ENCODE results near the gene ZNF540.
A peak's percentile ranks its signal among the peaks of the same experiment; 100 is the strongest.

Gene ZNF540

DNA sequence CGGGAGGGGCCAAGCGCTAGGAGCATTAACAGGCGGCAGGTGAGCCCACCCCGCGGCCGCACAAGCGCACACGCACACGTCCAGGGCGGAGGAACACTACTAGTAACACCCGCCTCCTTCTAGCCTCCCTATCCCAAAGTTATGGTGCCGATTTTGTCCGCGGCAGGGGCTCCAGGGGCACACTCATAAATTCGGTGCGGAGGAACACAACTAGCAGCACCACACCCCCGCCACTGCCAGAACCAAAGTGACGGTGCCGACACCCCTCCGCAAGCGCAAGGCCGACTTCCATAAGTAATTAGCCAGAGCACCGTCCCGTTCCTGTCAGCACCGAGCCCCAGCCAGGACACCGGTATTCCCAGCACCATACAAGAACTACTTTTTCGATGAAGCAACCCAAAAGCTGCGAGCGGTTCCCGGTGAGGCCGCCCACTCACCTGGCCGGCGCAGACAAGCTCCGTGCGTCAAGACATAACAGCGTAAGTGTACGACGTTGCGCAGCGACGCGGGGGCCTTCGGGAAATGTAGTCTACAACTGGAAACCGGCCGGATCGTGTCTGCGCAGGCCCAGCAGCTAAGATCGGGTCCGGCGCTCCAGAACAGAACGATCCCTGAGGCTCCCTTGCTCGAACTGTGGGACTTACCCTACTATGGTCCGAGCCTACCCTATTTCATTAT is at the start of gene ZNF540, which contains the start of gene ZNF571:
TSS of gene ZNF540 (plus strand) at position 573 of the 678 bp plus-strand sequence. CDS start 3,572 bp downstream, outside the sequence.
TSS of gene ZNF571 (minus strand) at position 489 of the 678 bp plus-strand sequence. CDS start 8,116 bp downstream, outside the sequence.
- H3K4me3 Mint-ChIP-seq: peak within 1 kb of the TSS; percentile 90
- ATAC-seq: peak; percentile 99
- H3K9me3 Mint-ChIP-seq: peaks cover 10% of the 10 kb centered on the region
- H3K27me3 Mint-ChIP-seq: no peaks in the 10 kb centered on the region
- H3K4me1 Mint-ChIP-seq: peaks cover 17% of the 10 kb centered on the region
- peaks cover 33% of the 10 kb centered on the region for H3K36me3 Mint-ChIP-seq
- H3K27ac Mint-ChIP-seq: peak within 1 kb of the TSS; percentile 94

DNA sequence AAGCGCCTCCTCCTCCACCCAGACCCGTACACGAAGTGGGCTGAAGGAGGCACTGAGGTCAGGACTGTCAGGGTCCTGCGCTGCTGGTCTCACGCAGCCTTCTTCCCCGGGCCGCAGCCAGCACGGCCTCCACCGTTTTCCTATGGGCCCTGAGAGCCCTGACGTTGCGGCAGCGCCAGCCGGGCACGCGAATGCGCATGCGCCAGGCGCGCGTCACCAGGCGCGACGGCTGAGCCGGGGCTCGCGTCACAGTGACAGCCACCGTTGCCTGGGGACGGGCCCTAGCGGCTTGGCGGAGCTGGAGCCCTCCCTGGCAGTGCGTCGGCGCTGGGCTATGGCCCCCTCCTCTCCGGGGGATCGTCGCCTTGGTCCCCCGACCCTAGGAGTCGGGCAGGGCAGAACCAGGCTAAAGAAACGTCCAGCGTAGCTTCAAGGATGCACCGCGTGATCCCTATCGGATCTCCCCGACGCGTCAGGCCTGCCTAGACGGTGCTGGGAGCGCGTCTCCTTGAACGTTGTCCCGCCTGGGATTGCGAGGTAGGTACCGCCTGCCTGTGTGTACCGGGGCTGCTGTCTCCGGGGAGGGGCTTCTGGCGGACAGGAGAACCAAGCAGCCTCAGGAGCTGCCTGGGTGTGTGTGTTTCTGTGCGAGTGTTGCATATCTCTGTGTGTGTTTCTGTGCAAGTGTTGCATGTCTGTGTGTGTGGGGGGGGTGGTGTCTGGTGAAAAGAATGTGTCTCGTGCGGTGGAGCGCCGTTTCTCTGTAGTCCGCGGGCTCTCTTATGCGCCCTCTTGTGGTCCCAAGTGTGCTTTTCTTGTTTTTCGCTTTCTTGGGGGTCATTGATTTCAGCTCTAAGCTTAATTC is 43.3 kb upstream of the ZNF540 start:
- Mint-ChIP-seq H3K4me1 (peaks cover 15% of the 10 kb centered on the region), H3K27ac (peak overlapping the region; percentile 95), H3K4me3 (peak overlapping the region; percentile 92), H3K36me3 (peaks cover 49% of the 10 kb centered on the region), H3K27me3 (no peaks in the 10 kb centered on the region), H3K9me3 (peaks cover 41% of the 10 kb centered on the region)
- ATAC-seq: peak; percentile 94

DNA sequence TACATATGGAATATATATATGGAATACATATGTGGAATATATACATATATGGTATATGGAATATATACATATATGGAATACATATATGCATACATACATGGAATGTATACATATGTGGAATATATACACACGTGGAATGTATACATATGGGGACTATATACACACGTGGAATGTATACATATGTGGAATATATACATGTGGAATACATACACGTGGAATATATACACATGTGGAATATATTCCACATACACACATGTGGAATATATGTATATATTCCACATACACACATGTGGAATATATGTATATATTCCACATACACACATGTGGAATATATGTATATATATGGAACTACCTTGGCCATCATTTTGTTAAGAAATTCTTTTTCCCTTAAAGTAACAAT is 31.2 kb upstream of the ZNF540 start:
- Mint-ChIP-seq H3K27ac (no peak overlapping the region), H3K4me1 (no peaks in the 10 kb centered on the region), H3K4me3 (no peak overlapping the region), H3K9me3 (peaks cover 27% of the 10 kb centered on the region), H3K36me3 (peaks cover 80% of the 10 kb centered on the region), H3K27me3 (no peaks in the 10 kb centered on the region)
- no peak for ATAC-seq

DNA sequence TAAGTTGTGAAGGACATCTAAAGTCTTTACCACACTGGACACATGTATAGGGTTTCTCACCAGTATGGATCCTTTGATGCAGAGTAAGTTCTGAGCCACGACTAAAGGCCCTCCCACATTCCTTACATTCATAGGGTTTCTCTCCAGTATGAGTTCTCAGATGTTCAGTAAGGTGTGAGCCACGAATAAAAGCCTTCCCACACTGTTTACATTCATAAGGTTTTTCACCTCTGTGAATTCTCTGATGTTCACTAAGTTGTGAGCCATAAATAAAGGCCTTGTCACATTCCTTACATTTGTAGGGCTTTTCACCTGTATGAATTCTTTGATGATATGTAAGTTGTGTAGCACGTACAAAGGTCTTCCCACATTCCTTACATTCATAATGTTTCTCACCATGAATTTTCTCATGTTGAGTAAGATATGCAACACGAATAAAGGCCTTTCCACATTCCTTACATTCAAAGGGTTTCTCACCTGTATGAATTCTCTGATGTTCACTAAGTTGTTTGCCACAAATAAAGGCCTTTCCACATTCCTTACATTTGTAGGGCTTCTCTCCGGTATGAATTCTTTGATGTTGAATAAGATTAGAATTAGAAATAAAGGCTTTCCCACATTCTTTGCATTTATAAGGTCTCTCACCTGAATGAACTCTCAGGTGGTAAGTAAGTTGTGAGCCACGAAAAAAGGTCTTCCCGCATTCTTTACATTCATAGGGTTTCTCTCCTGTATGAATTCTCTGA is 29.9 kb upstream of the ZNF540 start:
- peaks cover 27% of the 10 kb centered on the region for H3K9me3 Mint-ChIP-seq
- H3K27ac Mint-ChIP-seq: no peak overlapping the region
- no peaks in the 10 kb centered on the region for H3K27me3 Mint-ChIP-seq
- ATAC-seq: no peak
- H3K4me3 Mint-ChIP-seq: no peak overlapping the region
- H3K4me1 Mint-ChIP-seq: no peaks in the 10 kb centered on the region
- peaks cover 81% of the 10 kb centered on the region for H3K36me3 Mint-ChIP-seq

- Mint-ChIP-seq H3K27me3 (no peaks in the 10 kb centered on the region), H3K36me3 (peaks cover 86% of the 10 kb centered on the region), H3K9me3 (peaks cover 31% of the 10 kb centered on the region), H3K4me1 (no peaks in the 10 kb centered on the region), H3K27ac (no peak overlapping the region), H3K4me3 (no peak overlapping the region)
- ATAC-seq: no peak
Measured at GRCh38 chr19:37565370-37565669, 29.4 kb upstream of the ZNF540 start.

GRCh38 chr19:37572203-37572602 is 22.5 kb upstream of the ZNF540 start:
- peaks cover 38% of the 10 kb centered on the region for H3K9me3 Mint-ChIP-seq
- H3K4me1 Mint-ChIP-seq: no peaks in the 10 kb centered on the region
- no peaks in the 10 kb centered on the region for H3K27me3 Mint-ChIP-seq
- no peak for ATAC-seq
- peaks cover 38% of the 10 kb centered on the region for H3K36me3 Mint-ChIP-seq
- no peak overlapping the region for H3K4me3 Mint-ChIP-seq
- no peak overlapping the region for H3K27ac Mint-ChIP-seq

GRCh38 chr19:37583340-37583739 is 11.3 kb upstream of the ZNF540 start:
- H3K9me3 Mint-ChIP-seq: peaks cover 28% of the 10 kb centered on the region
- H3K36me3 Mint-ChIP-seq: no peaks in the 10 kb centered on the region
- no peak for ATAC-seq
- no peaks in the 10 kb centered on the region for H3K4me1 Mint-ChIP-seq
- H3K27ac Mint-ChIP-seq: no peak overlapping the region
- H3K4me3 Mint-ChIP-seq: no peak overlapping the region
- no peaks in the 10 kb centered on the region for H3K27me3 Mint-ChIP-seq

DNA sequence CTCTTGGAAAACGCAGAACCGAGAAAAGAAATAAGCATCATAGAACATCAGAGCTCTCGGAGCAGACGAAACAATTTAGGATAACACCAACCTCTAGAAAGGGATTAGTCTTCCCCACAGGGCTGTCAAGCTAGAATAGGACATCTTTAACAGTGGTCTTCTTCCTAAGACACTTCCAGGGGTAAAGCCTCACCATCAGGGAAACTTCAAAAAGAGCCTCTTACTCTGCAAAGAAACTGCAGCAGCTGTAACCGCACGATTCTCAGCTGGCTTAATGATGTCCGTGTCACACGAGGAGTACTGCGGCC is 726 bp upstream of the ZNF540 start:
- H3K36me3 Mint-ChIP-seq: peaks cover 34% of the 10 kb centered on the region
- no peaks in the 10 kb centered on the region for H3K27me3 Mint-ChIP-seq
- ATAC-seq: no peak

GRCh38 chr19:37594982-37595382 is 306 bp downstream of the ZNF540 start:
- H3K27ac Mint-ChIP-seq: peak overlapping the region; percentile 94
- peak; percentile 73 for ATAC-seq
- H3K4me3 Mint-ChIP-seq: peak overlapping the region; percentile 90
- H3K36me3 Mint-ChIP-seq: peaks cover 38% of the 10 kb centered on the region
- H3K4me1 Mint-ChIP-seq: peaks cover 17% of the 10 kb centered on the region
- H3K9me3 Mint-ChIP-seq: peaks cover 10% of the 10 kb centered on the region
- H3K27me3 Mint-ChIP-seq: no peaks in the 10 kb centered on the region

More for the DNA sequence above, 726 bp upstream of the ZNF540 start:
- H3K4me3 Mint-ChIP-seq: peak overlapping the region; percentile 90
- peaks cover 10% of the 10 kb centered on the region for H3K9me3 Mint-ChIP-seq
- H3K27ac Mint-ChIP-seq: peak overlapping the region; percentile 94
- H3K4me1 Mint-ChIP-seq: peaks cover 17% of the 10 kb centered on the region

DNA sequence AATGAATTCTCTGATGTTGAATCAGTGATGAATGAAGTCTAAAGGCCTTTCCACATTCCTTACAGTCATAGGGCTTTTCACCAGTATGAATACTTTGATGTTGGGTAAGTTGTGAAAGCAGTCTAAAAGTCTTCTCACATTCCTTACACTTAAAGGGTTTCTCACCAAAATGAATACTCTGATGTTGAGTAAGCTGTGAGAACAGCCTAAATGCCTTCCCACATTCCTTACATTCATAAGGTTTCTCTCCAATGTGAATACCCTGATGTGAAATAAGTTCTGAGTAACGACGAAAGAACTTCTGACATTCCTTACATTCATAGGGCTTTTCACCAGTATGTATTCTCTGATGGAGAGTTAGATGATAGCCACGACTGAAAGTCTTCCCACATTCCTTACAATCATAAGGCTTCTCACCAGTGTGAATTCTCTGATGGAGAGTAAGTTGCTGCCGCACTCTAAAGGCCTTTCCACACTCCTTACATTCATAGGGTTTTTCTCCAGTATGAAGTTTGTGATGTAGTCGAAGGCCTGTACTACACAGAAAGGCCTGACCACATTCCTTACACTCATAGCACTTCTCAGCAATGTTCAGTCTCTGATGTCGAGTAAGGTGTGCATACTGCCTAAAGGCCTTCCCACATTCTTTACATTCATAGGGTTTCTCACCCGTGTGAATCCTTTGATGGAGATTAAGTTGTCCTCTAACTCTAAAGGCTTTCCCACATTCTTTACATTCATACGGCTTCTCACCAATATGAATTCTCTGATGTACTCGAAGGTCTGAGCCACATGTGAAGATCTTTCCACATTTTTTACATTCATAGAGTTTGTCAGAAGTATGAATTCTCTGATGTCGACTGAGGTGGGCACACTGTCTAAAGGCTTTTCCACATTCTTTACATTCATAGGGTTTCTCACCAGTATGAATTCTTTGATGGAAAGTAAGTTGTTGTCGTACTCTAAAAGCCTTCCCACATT is 40.7 kb downstream of the ZNF540 start:
- H3K9me3 Mint-ChIP-seq: peaks cover 37% of the 10 kb centered on the region
- no peaks in the 10 kb centered on the region for H3K4me1 Mint-ChIP-seq
- no peak overlapping the region for H3K27ac Mint-ChIP-seq
- H3K4me3 Mint-ChIP-seq: no peak overlapping the region
- no peaks in the 10 kb centered on the region for H3K27me3 Mint-ChIP-seq
- peaks cover 63% of the 10 kb centered on the region for H3K36me3 Mint-ChIP-seq
- no peak for ATAC-seq

DNA sequence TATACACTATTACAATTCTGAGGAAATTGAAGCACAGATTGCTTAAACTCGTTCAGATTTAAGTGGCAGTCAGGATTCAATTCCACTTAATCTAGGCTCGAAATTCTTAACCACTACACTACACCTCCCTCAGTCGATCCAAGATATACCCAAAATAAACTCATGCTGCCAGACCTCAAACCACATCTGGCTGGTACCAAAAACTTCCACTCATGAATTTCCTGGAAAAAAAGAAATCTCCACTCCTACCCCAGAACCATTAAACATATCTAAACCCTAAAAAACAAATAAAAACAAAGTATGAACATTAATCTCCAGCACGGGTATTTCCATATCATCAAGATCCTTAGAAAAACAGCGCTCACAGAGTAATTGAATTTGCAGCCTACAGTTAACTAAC is 59.4 kb downstream of the ZNF540 start:
- peak overlapping the region; percentile 95 for H3K27ac Mint-ChIP-seq
- H3K36me3 Mint-ChIP-seq: peaks cover 21% of the 10 kb centered on the region
- H3K9me3 Mint-ChIP-seq: peaks cover 3% of the 10 kb centered on the region
- no peak for ATAC-seq
- no peaks in the 10 kb centered on the region for H3K27me3 Mint-ChIP-seq
- peak overlapping the region; percentile 91 for H3K4me3 Mint-ChIP-seq
- H3K4me1 Mint-ChIP-seq: peaks cover 21% of the 10 kb centered on the region

DNA sequence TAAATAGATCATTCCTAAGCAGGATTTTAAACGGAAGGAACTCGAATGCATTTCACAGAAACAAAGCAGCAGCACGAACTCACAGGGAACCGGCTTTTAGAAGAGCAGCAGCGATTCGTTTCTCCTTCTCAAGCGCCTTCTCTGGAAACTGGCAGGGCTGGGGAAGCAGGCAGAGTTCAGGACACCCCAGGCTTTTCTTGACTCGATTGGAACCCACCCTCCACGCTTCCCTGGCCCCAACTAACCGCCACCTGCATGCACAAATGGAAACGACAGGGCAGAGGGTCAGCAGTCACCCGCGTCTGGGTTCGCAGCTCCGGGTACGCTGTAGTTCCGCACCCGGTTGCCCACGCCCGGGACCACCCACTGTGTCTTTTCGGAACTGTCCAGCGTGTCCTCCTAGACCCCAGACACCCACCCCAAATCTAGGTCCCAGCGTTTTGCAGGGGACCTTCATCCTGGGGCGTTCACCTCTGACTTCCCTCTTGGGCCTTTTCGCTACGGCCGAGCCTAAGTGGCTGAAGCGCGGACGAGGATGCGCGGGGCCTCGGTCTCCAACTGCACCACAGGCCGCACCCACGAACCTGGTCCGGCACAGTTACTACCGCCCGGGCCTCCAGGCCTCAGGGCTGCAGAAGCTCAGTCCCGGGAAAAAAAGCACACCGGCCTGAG is 60.1 kb downstream of the ZNF540 start:
- Mint-ChIP-seq H3K36me3 (peaks cover 21% of the 10 kb centered on the region), H3K27ac (peak overlapping the region; percentile 95), H3K4me1 (peaks cover 21% of the 10 kb centered on the region)

GRCh38 chr19:37655301-37655688 is 60.6 kb downstream of the ZNF540 start, which contains the start of gene ZFP30:
Gene ZFP30, minus strand, starts transcription at chr19:37655465. Its CDS starts 7,643 bp downstream, at chr19:37647822.
- Mint-ChIP-seq H3K4me3 (peak within 1 kb of the TSS; percentile 91), H3K27me3 (no peaks in the 10 kb centered on the region), H3K27ac (peak within 1 kb of the TSS; percentile 95), H3K4me1 (peaks cover 21% of the 10 kb centered on the region), H3K36me3 (peaks cover 19% of the 10 kb centered on the region), H3K9me3 (peaks cover 3% of the 10 kb centered on the region)
- peak; percentile 88 for ATAC-seq

More for the DNA sequence above, 60.1 kb downstream of the ZNF540 start:
- Mint-ChIP-seq H3K27me3 (no peaks in the 10 kb centered on the region), H3K9me3 (peaks cover 3% of the 10 kb centered on the region), H3K4me3 (peak overlapping the region; percentile 91)
- ATAC-seq: peak; percentile 64
